ENCODE measurements around the gene LRMDA.

LRMDA gene

DNA sequence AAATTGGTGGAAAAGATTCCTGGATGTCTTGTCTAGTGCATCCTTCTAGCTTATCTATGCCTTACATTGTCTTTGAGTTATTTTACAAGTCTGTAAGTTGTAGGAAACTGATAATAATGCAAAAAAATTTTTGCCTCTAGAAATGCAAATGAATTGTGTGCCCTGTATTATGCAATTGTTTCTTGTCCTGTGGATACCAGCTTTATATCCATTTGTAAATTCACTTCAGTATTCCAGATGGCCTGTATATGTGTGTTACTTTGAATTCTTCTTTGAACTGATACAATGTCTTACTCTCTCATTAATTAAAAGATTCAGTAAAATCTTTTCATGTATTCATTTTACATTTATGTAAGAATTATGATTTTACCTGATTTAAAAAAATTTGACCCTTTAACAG is 234.3 kb downstream of the LRMDA start:
- Histone ChIP-seq H3K4me3 (ENCODE audit: low read depth, low read length) (no peak overlapping the region), H3K27ac (ENCODE audit: low read depth, low read length) (no peak overlapping the region), H3K27me3 (ENCODE audit: insufficient read depth, low read length) (no peaks in the 10 kb centered on the region), H2AFZ (ENCODE audit: low read length, unreplicated experiment) (no peak overlapping the region), H3K36me3 (ENCODE audit: insufficient read depth, low read length) (no peaks in the 10 kb centered on the region), H3K4me1 (ENCODE audit: control insufficient read depth, insufficient read depth, low read length, unreplicated experiment) (peaks cover 19% of the 10 kb centered on the region), H3K79me2 (ENCODE audit: control insufficient read depth, insufficient read depth, low read length, unreplicated experiment) (no peaks in the 10 kb centered on the region)

DNA sequence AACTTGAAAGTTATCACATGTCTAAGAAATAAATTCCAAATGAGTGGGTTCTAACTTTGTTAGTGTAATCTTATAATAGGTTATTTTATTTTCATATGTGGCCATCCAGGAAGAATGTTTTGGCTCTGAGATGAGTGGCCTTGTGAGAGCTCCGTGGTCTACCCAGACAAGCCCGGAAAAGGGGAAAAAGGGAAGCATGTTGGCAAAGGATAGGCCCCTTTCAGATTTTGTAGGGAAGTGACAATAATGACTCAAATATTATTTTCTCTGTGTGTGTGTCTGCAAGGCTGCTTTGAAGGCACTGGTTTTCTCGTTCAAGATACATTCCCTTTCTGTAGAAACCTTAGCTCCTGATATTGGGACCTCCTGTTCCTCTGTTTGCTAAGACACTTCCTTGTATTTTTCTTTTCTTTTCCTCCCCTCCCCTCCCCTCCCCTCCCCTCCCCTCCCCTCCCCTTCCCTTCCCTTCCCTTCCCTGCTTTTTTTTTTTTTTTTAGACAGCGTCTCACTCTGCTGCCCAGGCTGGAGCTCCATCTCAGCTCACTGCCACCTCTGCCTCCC is 240.8 kb downstream of the LRMDA start:
- no peak overlapping the region for H3K4me3 ChIP-seq (ENCODE audit: low read depth, low read length)
- H3K27ac ChIP-seq (ENCODE audit: low read depth, low read length) = no peak overlapping the region
- H3K79me2 ChIP-seq (ENCODE audit: control insufficient read depth, insufficient read depth, low read length, unreplicated experiment) = no peaks in the 10 kb centered on the region
- no peaks in the 10 kb centered on the region for H3K36me3 ChIP-seq (ENCODE audit: insufficient read depth, low read length)
- no peak overlapping the region for H2AFZ ChIP-seq (ENCODE audit: low read length, unreplicated experiment)
- H3K4me1 ChIP-seq (ENCODE audit: control insufficient read depth, insufficient read depth, low read length, unreplicated experiment) = no peaks in the 10 kb centered on the region
- no peaks in the 10 kb centered on the region for H3K27me3 ChIP-seq (ENCODE audit: insufficient read depth, low read length)

DNA sequence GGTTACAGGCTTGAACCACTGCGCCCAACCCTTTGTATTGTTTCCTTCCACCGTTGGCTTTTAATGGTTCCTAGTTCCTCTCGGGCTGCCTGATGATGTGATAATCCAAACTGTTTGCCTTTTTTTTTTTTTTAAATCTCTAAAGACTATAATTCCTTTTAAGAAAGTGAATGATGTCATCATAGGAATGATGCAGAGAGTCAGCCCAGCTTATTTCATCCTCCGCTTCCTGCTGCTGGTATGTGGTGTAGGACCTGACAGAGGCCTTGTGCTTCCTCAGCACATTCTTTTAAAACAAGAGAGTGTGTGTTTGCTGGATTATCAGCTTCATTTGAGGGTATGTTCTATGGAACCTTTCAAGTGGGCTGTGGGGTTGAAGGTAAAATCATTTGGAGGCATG is 241.4 kb downstream of the LRMDA start:
- H3K4me3 ChIP-seq (ENCODE audit: low read depth, low read length) = no peak overlapping the region
- H3K79me2 ChIP-seq (ENCODE audit: control insufficient read depth, insufficient read depth, low read length, unreplicated experiment) = no peaks in the 10 kb centered on the region
- no peaks in the 10 kb centered on the region for H3K4me1 ChIP-seq (ENCODE audit: control insufficient read depth, insufficient read depth, low read length, unreplicated experiment)
- H3K27ac ChIP-seq (ENCODE audit: low read depth, low read length) = no peak overlapping the region
- H3K27me3 ChIP-seq (ENCODE audit: insufficient read depth, low read length) = no peaks in the 10 kb centered on the region
- no peaks in the 10 kb centered on the region for H3K36me3 ChIP-seq (ENCODE audit: insufficient read depth, low read length)
- no peak overlapping the region for H2AFZ ChIP-seq (ENCODE audit: low read length, unreplicated experiment)

DNA sequence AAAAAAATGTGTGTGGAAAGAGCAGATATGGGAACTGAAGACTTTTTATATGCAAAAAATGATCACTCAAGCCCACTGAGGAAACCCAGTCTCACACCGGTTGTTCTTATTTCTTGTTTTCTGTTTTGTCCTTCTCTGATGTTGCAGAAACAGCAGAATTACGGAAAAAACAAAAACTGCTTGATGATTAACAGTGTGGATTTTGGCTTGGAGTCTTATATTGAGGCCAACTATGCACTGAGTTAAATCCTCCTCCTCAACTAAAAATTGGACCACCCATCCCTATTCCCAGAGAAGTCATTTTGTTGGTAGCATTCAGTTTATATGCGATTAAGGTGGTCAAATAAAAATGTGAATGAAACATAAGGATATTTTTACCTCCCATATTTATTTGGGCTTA is 246.1 kb downstream of the LRMDA start:
- Histone ChIP-seq H3K27me3 (ENCODE audit: insufficient read depth, low read length) (no peaks in the 10 kb centered on the region), H3K4me3 (ENCODE audit: low read depth, low read length) (no peak overlapping the region), H3K79me2 (ENCODE audit: control insufficient read depth, insufficient read depth, low read length, unreplicated experiment) (no peaks in the 10 kb centered on the region), H3K4me1 (ENCODE audit: control insufficient read depth, insufficient read depth, low read length, unreplicated experiment) (peaks cover 8% of the 10 kb centered on the region), H3K27ac (ENCODE audit: low read depth, low read length) (no peak overlapping the region), H2AFZ (ENCODE audit: low read length, unreplicated experiment) (no peak overlapping the region), H3K36me3 (ENCODE audit: insufficient read depth, low read length) (no peaks in the 10 kb centered on the region)

DNA sequence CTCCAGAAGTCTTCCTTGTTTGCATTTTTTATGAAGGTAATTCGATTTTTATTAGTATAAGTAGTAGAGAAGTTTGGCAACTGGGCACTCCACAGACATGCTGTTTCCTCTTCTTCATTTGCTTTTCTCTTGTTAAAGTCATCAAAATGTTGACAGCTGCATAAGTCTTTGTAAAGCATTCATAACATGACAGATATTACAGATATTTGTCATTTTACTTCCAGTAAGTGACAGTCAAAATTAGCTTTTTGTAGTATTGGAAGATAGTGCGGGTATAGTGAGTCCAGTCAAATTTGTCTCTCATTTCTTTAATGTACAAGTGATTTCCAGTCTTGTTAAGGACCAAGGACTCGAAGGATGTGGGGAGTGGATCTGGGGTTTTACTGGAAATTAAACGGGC is 247.1 kb downstream of the LRMDA start:
- Histone ChIP-seq H3K27me3 (ENCODE audit: insufficient read depth, low read length) (no peaks in the 10 kb centered on the region), H3K4me1 (ENCODE audit: control insufficient read depth, insufficient read depth, low read length, unreplicated experiment) (peaks cover 8% of the 10 kb centered on the region), H3K36me3 (ENCODE audit: insufficient read depth, low read length) (no peaks in the 10 kb centered on the region), H3K4me3 (ENCODE audit: low read depth, low read length) (no peak overlapping the region), H3K27ac (ENCODE audit: low read depth, low read length) (no peak overlapping the region), H2AFZ (ENCODE audit: low read length, unreplicated experiment) (no peak overlapping the region), H3K79me2 (ENCODE audit: control insufficient read depth, insufficient read depth, low read length, unreplicated experiment) (no peaks in the 10 kb centered on the region)

DNA sequence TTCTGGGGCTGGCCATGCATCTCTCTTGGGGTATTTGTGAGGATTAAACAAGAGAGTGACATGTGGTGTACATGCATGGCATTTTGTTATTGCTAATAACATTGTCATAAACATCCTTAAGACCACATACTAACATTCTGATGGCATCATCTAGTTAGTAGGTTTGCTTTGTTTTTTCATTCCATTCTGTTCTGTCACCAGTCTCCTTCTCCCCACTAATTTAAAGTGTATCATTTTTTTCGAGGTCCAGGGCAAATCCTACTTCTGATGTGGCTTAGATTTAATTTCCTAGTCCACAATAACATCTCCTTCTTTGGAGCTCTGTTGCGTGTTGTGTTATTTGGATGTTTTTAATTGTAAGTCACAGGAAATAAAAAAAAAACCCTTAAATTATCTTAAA is 248.1 kb downstream of the LRMDA start:
- no peak overlapping the region for H3K27ac ChIP-seq (ENCODE audit: low read depth, low read length)
- no peaks in the 10 kb centered on the region for H3K27me3 ChIP-seq (ENCODE audit: insufficient read depth, low read length)
- H2AFZ ChIP-seq (ENCODE audit: low read length, unreplicated experiment) = no peak overlapping the region
- peaks cover 8% of the 10 kb centered on the region for H3K4me1 ChIP-seq (ENCODE audit: control insufficient read depth, insufficient read depth, low read length, unreplicated experiment)
- no peak overlapping the region for H3K4me3 ChIP-seq (ENCODE audit: low read depth, low read length)
- no peaks in the 10 kb centered on the region for H3K36me3 ChIP-seq (ENCODE audit: insufficient read depth, low read length)
- H3K79me2 ChIP-seq (ENCODE audit: control insufficient read depth, insufficient read depth, low read length, unreplicated experiment) = no peaks in the 10 kb centered on the region

DNA sequence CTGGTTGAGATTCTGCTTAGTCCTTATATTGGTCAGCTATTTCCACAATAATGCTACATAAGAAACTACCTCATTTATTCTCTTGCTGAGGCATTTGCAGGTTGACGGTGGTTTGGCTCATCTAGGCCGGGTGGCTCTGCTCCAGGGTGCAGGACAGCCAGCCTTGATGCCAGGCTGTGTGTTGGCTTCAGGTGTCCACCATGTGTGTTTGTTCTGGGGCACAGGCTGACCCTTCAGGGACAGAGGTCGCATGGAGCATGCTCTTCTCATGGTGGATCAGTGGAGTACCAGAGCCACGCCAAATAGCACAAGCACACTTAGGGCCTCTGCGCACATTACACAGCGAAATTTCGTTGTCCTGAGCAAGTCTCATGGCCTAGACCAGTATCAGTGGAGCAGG is 249.9 kb downstream of the LRMDA start:
- Histone ChIP-seq H3K27ac (ENCODE audit: low read depth, low read length) (no peak overlapping the region), H2AFZ (ENCODE audit: low read length, unreplicated experiment) (no peak overlapping the region), H3K4me3 (ENCODE audit: low read depth, low read length) (no peak overlapping the region), H3K36me3 (ENCODE audit: insufficient read depth, low read length) (no peaks in the 10 kb centered on the region), H3K27me3 (ENCODE audit: insufficient read depth, low read length) (no peaks in the 10 kb centered on the region), H3K4me1 (ENCODE audit: control insufficient read depth, insufficient read depth, low read length, unreplicated experiment) (peaks cover 8% of the 10 kb centered on the region), H3K79me2 (ENCODE audit: control insufficient read depth, insufficient read depth, low read length, unreplicated experiment) (no peaks in the 10 kb centered on the region)

DNA sequence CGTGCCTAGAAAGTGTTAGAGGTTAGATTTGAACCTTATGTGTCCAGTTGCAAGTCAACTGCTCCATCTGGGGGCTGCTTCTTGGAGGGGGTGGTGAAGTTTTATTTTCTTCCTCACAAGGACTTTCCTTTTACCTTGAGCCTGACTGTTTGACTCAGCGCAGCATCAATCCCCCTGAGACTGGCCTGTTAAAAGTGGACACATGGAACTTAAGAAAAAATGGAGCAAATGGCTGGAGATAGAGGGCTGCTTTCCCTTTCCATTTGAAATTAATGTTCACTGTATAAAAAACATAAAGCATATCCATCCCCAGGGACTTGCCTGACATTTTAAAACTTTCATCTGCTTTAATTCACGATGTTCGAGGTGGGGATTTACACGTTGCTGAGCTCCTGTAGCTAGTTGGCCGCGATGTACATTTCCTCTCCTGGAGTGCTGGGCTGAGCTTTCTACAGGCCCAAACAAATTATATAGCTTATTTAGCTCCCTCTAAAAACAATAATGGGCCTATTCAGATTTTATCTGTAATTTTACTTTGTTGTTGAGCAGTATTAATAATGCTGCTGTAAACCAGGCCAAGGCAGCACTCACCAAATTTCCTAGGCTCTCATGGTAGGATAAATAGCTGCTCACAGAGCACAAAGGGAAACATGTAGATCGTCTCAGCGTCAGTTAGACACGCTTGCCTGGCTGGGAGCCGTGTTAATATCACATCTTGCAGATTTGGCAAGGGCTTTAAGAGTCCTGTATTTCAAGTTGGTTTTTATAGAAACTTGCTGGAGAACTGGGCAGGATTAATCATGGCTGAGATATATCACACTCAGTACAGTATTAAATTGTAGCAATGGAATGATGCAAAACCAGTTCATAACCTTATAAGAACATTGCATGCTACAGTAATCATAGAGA is 251.5 kb downstream of the LRMDA start:
- peaks cover 8% of the 10 kb centered on the region for H3K4me1 ChIP-seq (ENCODE audit: control insufficient read depth, insufficient read depth, low read length, unreplicated experiment)
- H3K36me3 ChIP-seq (ENCODE audit: insufficient read depth, low read length) = no peaks in the 10 kb centered on the region
- H3K27me3 ChIP-seq (ENCODE audit: insufficient read depth, low read length) = no peaks in the 10 kb centered on the region
- no peak overlapping the region for H2AFZ ChIP-seq (ENCODE audit: low read length, unreplicated experiment)
- H3K27ac ChIP-seq (ENCODE audit: low read depth, low read length) = no peak overlapping the region
- no peaks in the 10 kb centered on the region for H3K79me2 ChIP-seq (ENCODE audit: control insufficient read depth, insufficient read depth, low read length, unreplicated experiment)
- H3K4me3 ChIP-seq (ENCODE audit: low read depth, low read length) = no peak overlapping the region

DNA sequence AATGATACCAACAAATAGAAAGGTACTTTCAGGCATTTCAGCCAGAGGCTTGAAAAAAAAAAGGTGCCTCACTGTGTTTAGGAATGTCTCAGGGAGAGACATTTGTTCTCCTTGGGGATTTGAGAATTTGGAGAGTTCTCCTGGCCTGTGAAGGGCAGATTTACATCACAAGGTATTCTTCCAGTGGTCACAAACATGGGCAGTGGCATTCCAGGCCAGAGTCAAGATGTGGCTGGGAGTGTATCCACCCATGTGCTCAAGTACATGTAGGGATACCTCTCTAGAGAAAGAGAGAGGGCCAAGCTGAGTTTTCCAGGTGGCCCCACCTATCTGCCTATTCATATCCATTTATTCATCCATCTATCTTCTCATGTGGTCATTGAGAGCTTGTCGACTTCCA is 253.8 kb downstream of the LRMDA start:
- no peak overlapping the region for H3K27ac ChIP-seq (ENCODE audit: low read depth, low read length)
- H3K36me3 ChIP-seq (ENCODE audit: insufficient read depth, low read length) = no peaks in the 10 kb centered on the region

DNA sequence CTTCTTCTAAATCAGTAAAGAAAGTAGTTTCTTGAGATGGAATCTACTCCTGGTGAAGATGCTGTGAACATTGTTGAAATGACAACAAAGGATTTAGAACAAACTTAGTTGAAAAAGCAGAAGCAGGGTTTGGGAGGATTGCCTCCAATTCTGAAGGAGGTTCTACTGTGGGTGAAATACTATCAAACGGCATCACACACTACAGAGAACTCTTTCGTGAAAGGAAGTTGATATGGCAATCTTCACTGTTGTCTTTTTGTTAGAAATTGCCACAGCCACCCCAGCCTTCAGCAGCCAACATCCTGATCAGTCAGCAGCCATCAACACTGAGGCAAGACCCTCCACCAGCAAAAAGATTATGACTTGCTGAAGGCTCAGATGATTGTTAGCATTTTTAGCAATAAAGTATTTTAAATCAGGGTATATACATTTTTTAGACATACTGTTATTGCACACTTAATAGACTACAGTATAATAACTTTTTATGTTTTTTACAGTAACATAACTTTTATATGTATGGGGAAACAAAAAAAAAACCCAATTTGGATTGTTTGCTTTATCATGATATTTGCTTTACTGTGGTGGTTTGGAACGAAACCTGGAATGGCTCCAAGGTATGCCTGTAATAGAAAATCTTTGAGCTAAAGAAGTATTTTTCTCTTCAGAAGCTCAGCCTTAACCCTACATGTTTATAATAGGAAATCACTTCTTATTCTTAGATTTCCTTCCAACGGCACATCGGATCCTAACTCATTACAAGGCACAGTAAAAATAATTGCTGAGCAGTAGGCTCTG is 257.3 kb downstream of the LRMDA start:
- Histone ChIP-seq H3K27ac (ENCODE audit: low read depth, low read length) (no peak overlapping the region), H3K79me2 (ENCODE audit: control insufficient read depth, insufficient read depth, low read length, unreplicated experiment) (no peaks in the 10 kb centered on the region), H3K4me3 (ENCODE audit: low read depth, low read length) (no peak overlapping the region), H2AFZ (ENCODE audit: low read length, unreplicated experiment) (no peak overlapping the region), H3K27me3 (ENCODE audit: insufficient read depth, low read length) (no peaks in the 10 kb centered on the region), H3K4me1 (ENCODE audit: control insufficient read depth, insufficient read depth, low read length, unreplicated experiment) (no peaks in the 10 kb centered on the region), H3K36me3 (ENCODE audit: insufficient read depth, low read length) (no peaks in the 10 kb centered on the region)

More for the DNA sequence above, 253.8 kb downstream of the LRMDA start:
- H3K27me3 ChIP-seq (ENCODE audit: insufficient read depth, low read length) = no peaks in the 10 kb centered on the region
- H3K4me3 ChIP-seq (ENCODE audit: low read depth, low read length) = no peak overlapping the region
- no peaks in the 10 kb centered on the region for H3K4me1 ChIP-seq (ENCODE audit: control insufficient read depth, insufficient read depth, low read length, unreplicated experiment)
- H2AFZ ChIP-seq (ENCODE audit: low read length, unreplicated experiment) = no peak overlapping the region
- H3K79me2 ChIP-seq (ENCODE audit: control insufficient read depth, insufficient read depth, low read length, unreplicated experiment) = no peaks in the 10 kb centered on the region

Measured in ACC112 (cell line).